Thyroid gland (tissue), 4 donors: ENCODE results near the gene ETV7. TPM values are rescaled to one million over a fixed set of nuclear protein-coding genes. Genes with fewer than 3 reads are reported as not detected.

Experiments
- DNase-seq, 2 donors: peaks; one replicate each; pipeline ENCODE4 v3.0.0-alpha.2; 2019
- H3K27ac ChIP-seq, 3 donors: fragments of 200-600 bp; sonication (generic); 1 replicate in 2 of 3; 2 replicates in 1 of 3; pipeline ENCODE4 v1.5.1; 2016 to 2019; ENCODE audit warnings: mild to moderate bottlenecking in 1 of 3, moderate library complexity in 1 of 3
- H3K27me3 ChIP-seq: fragments of 200-600 bp; sonication (generic); one replicate; pipeline ENCODE4 v1.5.1; 2019
- H3K36me3 ChIP-seq, 2 donors: fragments of 200-600 bp; sonication (generic); one replicate each; pipeline ENCODE4 v1.5.1; 2016 to 2019
- H3K4me1 ChIP-seq, 2 donors: fragments of 200-600 bp; sonication (generic); one replicate each; pipeline ENCODE4 v1.5.1; 2017 to 2019
- H3K4me3 ChIP-seq, 3 donors: fragments of 200-600 bp; sonication (generic); replicated peaks in 1 of 3; 1 replicate in 2 of 3; 2 replicates in 1 of 3; pipeline ENCODE4 v1.5.1; 2016; ENCODE audit warnings: mild to moderate bottlenecking in 1 of 3
- H3K9me3 ChIP-seq: fragments of 200-600 bp; sonication (generic); one replicate; pipeline ENCODE4 v1.5.1; 2017
- CTCF ChIP-seq, 6 experiments: fragments of 200-600 bp in 3 of 6; fragments of 450-650 bp in 3 of 6; sonication (generic) in 3 of 6; IDR thresholded peaks; one replicate each; pipeline ENCODE4 v1.5.1; 2016 to 2019; ENCODE audit warnings: antibody characterized with exemption in 6 of 6, mild to moderate bottlenecking in 2 of 6, inconsistent platforms in 1 of 6, moderate library complexity in 1 of 6
- POLR2A ChIP-seq, 2 donors: fragments of 450-650 bp; IDR thresholded peaks; one replicate each; pipeline ENCODE4 v1.6.1; 2017; ENCODE audit warnings: antibody characterized with exemption in 2 of 2, mild to moderate bottlenecking in 2 of 2, moderate library complexity in 1 of 2
- WGBS, 2 donors: methylation state at CpG; one replicate each; pipeline ENCODE4 v1.1.5; 2017; 5-methylcytosine and 5-hydroxymethylcytosine counted together
- intact Hi-C: fragments of 100-400 bp; cut with DNase I; formaldehyde crosslinking; loops from one replicate; pipeline ENCODE4 v1.15.1; 2023
- total RNA-seq, 4 donors: library from RNA; depleted of rRNA; stranded (reverse); fragments of >200 nt; gene quantifications; one replicate each; pipeline ENCODE4 v1.2.3, GENCODE V29; 2016

The ETV7 gene
- total RNA-seq, 4 donors from 2014 or later: 1.4 TPM; not detected in 3

DNA sequence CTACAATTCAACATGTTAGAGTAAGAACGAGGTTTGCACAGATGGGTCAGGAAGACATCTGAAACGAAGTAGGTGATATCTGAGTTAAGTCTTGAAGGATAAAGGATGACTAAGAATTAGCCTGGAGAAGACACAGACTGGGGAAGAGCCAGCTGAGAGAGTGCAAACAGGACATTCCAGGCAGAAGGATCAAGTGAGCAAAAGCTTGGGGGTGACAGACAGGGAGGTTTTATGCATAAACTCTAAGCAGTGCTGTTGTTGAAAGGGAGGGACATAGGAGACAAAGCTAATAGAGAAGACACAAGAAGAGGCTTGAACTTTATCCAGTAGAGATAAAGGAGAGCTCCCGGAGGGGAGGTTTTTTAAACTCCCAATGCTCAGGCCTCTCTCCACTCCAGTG, 15.0 kb upstream of the ETV7 start:
- TF ChIP-seq CTCF (IDR thresholded peaks at IDR 0.05) (no peak), POLR2A (IDR thresholded peaks at IDR 0.05) (no peak)
- Histone ChIP-seq H3K36me3 (no peaks in the 10 kb centered on the region), H3K27me3 (no peaks in the 10 kb centered on the region), H3K4me3 (no peak overlapping the region), H3K27ac (no peak overlapping the region), H3K9me3 (no peaks in the 10 kb centered on the region), H3K4me1 (no peaks in the 10 kb centered on the region)
- WGBS, 2 donors: 73 to 83% methylated on average over 3 of the region's 3 CpGs
- intact Hi-C loops: no loop called here
- no peak for DNase-seq

DNA sequence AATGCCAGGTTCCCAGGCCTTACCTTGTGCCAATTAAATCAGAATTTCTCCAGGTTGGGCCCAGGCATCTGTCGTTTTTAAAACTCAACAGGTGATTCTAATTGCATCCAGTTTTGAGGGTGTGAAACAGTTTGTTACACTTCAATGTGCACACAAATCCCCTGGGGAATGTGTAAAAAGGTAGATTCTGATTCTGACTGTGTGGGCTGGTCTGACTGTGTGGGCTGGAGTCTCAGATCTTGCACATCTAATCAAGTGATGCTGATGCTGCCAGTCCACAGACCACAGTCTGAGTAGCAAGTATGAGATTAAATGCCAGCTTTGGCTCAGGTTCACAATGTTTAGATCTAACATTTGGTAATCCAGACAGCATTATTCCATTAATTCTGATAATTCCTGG, 12.5 kb upstream of the ETV7 start:
- Histone ChIP-seq H3K4me3 (no peak overlapping the region), H3K27ac (no peak overlapping the region), H3K9me3 (no peaks in the 10 kb centered on the region), H3K36me3 (no peaks in the 10 kb centered on the region), H3K27me3 (no peaks in the 10 kb centered on the region), H3K4me1 (no peaks in the 10 kb centered on the region)
- no peak for DNase-seq
- TF ChIP-seq POLR2A (IDR thresholded peaks at IDR 0.05) (no peak), CTCF (IDR thresholded peaks at IDR 0.05) (no peak)
- intact Hi-C loops: no loop called here
- 74 to 91% methylated on average over 1 of the region's 1 CpG for WGBS, 2 donors

DNA sequence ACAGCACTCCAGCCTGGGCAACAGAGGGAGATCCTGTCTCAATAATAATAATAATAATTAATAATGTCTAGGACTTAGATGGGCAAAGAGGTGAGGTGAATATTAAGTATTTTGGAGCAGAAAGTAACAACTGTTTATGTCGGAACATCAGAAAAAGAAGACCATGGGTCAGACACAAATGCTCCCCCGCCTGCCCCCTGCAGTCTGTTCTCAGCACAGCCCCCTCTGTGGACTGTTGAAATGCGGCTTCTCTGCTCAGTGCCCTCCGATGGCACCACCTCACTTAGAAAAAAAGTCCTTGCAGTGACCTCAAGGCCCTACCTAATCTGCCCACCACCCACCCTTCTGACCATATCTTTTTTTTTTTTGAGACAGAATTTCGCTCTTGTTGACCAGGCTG, 5.2 kb upstream of the ETV7 start:
- Histone ChIP-seq H3K36me3 (no peaks in the 10 kb centered on the region), H3K4me3 (no peak overlapping the region), H3K9me3 (no peaks in the 10 kb centered on the region), H3K27ac (no peak overlapping the region), H3K27me3 (no peaks in the 10 kb centered on the region), H3K4me1 (peaks cover 0 to 6% of the 10 kb centered on the region in 2 donors)
- DNase-seq: no peak
- WGBS, 2 donors: 90 to 92% methylated on average over 5 of the region's 5 CpGs
- TF ChIP-seq POLR2A (IDR thresholded peaks at IDR 0.05) (no peak), CTCF (IDR thresholded peaks at IDR 0.05) (no peak)
- intact Hi-C loops: no loop called here

DNA sequence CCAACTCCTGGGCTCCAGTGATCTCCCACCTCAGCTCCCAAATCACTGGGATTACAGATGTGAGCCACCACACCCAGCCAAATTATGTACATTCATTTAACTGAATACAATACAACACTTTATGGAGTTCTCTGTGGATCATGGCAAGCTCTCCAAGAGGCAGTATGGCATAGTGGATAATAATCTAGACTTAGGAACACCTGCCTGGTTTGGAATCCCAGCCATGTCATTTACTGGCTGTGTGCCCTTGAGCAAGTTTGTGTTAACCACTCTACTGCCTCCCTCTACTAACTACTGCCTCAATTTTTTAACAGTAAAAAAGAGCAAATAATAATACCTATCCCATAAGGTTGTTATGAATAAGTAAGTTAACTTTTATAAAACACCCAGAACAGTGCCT, 1.9 kb upstream of the ETV7 start:
- Histone ChIP-seq H3K9me3 (no peaks in the 10 kb centered on the region), H3K4me3 (no peak overlapping the region), H3K36me3 (no peaks in the 10 kb centered on the region), H3K27ac (no peak overlapping the region), H3K27me3 (no peaks in the 10 kb centered on the region), H3K4me1 (peaks cover 0 to 13% of the 10 kb centered on the region in 2 donors)
- intact Hi-C loops: no loop called here
- no peak for TF ChIP-seq POLR2A (IDR thresholded peaks at IDR 0.05)
- TF ChIP-seq CTCF (IDR thresholded peaks at IDR 0.05): no peak
- DNase-seq: no peak

- TF ChIP-seq CTCF (IDR thresholded peaks at IDR 0.05) (no peak), POLR2A (IDR thresholded peaks at IDR 0.05) (no peak)
- Histone ChIP-seq H3K4me1 (peaks cover 0 to 13% of the 10 kb centered on the region in 2 donors), H3K36me3 (no peaks in the 10 kb centered on the region), H3K4me3 (peak overlapping the region; percentile 39 to 82 (median 41)), H3K27me3 (no peaks in the 10 kb centered on the region), H3K9me3 (no peaks in the 10 kb centered on the region), H3K27ac (peak overlapping the region in 1 of 3 donors; percentile 6)
- intact Hi-C loops: no loop called here
- DNase-seq: peak; percentile 26 to 29
- 1 to 2% methylated on average over 32 to 33 of the region's 33 CpGs for WGBS, 2 donors
Measured at GRCh38 chr6:36386495-36387439, 702 bp downstream of the ETV7 start.
